K562 (cell line): ENCODE results near the gene FBXO22. TPM values are rescaled to one million over a fixed set of nuclear protein-coding genes. Genes with fewer than 3 reads are reported as not detected.
"Not testable (repeated sequence)": the region's sequence is repeated elsewhere in the genome, so short reads cannot be mapped to it uniquely, and the experiment has no call there.

Source experiments
- ATAC-seq: fragments of 200-7000 bp; cut with Tn5 transposase; 3 replicates; pipeline ENCODE4 v1.9.1; 2020; ENCODE audit warnings: moderate library complexity
- BruUV-seq: library from RNA; stranded (reverse); fragments of 400-500 nt; replicated peaks from 2 replicates; lab custom pipeline; 2021; lab: Mats Ljungman, UMichigan
- CTCF ChIA-PET: fragments of 300-600 bp; formaldehyde crosslinking; extraction: SDS; loops from one replicate; lab custom pipeline; 2021; ENCODE audit warnings: low intra/inter-chr PET ratio; lab: Yijun Ruan, JAX
- POLR2A ChIA-PET: fragments of 300-600, 350-650 bp; sonication (Branson Sonifier 250); formaldehyde crosslinking; extraction: SDS; loops from one replicate; lab custom pipeline; 2021; ENCODE audit warnings: antibody characterized with exemption, inconsistent platforms; lab: Yijun Ruan, JAX
- DNase-seq, 4 experiments: peaks; one replicate each; pipeline versions ENCODE4 v3.0.0 to v3.0.0-alpha.2; 2011 to 2018; ENCODE audit warnings: low spot score in 3 of 4, mixed read lengths in 3 of 4; ENCODE audit errors: extremely low read depth in 1 of 4
- FAIRE-seq: peaks from 2 replicates; lab custom pipeline; 2011; peaks lifted over from hg19 to GRCh38; lab: Jason Lieb, UNC
- H2AFZ ChIP-seq: 2 replicates; pipeline ENCODE4 v1.6.0; 2011; ENCODE audit warnings: low read depth, low read length, control low read depth, inconsistent platforms
- H3K27ac ChIP-seq: fragments of 200-600 bp; 3 replicates; pipeline ENCODE4 v1.8.0; 2011; ENCODE audit warnings: low read depth, mild to moderate bottlenecking, control low read depth, inconsistent platforms, low read length, moderate library complexity, mixed read lengths; ENCODE audit errors: extremely low read depth
- H3K27me3 ChIP-seq, 2 experiments: fragments of 300-600 bp in 1 of 2; 2 replicates in 1 of 2; 3 replicates in 1 of 2; pipeline versions ENCODE4 v1.6.0 to v1.8.0; 2011; ENCODE audit warnings: inconsistent platforms in 2 of 2, low read length in 2 of 2, mild to moderate bottlenecking in 1 of 2, mixed read lengths in 1 of 2, moderate library complexity in 1 of 2; ENCODE audit not compliant: control insufficient read depth in 2 of 2, insufficient read depth in 2 of 2
- H3K36me3 ChIP-seq: fragments of 300-600 bp; 3 replicates; pipeline ENCODE4 v1.8.0; 2011; ENCODE audit warnings: mild to moderate bottlenecking, low read length, inconsistent platforms; ENCODE audit not compliant: control insufficient read depth, insufficient read depth
- H3K4me1 ChIP-seq, 2 experiments: fragments of 200-600 bp in 1 of 2; replicated peaks in 1 of 2; 2 replicates in 1 of 2; 3 replicates in 1 of 2; pipeline versions ENCODE4 v1.5.1 to v1.8.0; 2011; ENCODE audit warnings: inconsistent platforms in 2 of 2, low read length in 2 of 2, mild to moderate bottlenecking in 1 of 2, mixed read lengths in 1 of 2, moderate library complexity in 1 of 2; ENCODE audit not compliant: control insufficient read depth in 2 of 2, insufficient read depth in 2 of 2
- H3K4me2 ChIP-seq: 2 replicates; pipeline ENCODE4 v1.6.1; 2011; ENCODE audit warnings: low read length, control low read depth, inconsistent platforms, mixed read lengths; ENCODE audit not compliant: insufficient read depth
- H3K4me3 ChIP-seq: fragments of 200-600 bp; sonication (generic), shearing (Covaris generic); 2 replicates; pipeline ENCODE4 v1.5.1; 2016; ENCODE audit warnings: control low read depth, inconsistent platforms
- H3K79me2 ChIP-seq: fragments of 200-600 bp; 3 replicates; pipeline ENCODE4 v1.8.0; 2011; ENCODE audit warnings: low read length, inconsistent platforms; ENCODE audit not compliant: control insufficient read depth, insufficient read depth
- H3K9ac ChIP-seq, 2 experiments: 2 replicates each; pipeline versions ENCODE4 v1.6.0 to v1.6.1; 2011; ENCODE audit warnings: low read depth in 2 of 2, low read length in 2 of 2, control low read depth in 1 of 2, inconsistent platforms in 1 of 2, mild to moderate bottlenecking in 1 of 2, mixed read lengths in 1 of 2; ENCODE audit not compliant: insufficient read depth in 1 of 2
- H3K9me1 ChIP-seq: one replicate; pipeline ENCODE4 v1.6.0; 2011; ENCODE audit warnings: inconsistent platforms, mild to moderate bottlenecking, low read length, moderate library complexity; ENCODE audit not compliant: control insufficient read depth, insufficient read depth
- H3K9me3 ChIP-seq: replicated peaks from 2 replicates; pipeline ENCODE4 v1.5.1; 2011; ENCODE audit warnings: low read depth, low read length, inconsistent platforms; ENCODE audit not compliant: control insufficient read depth, insufficient read depth
- H4K20me1 ChIP-seq: replicated peaks from 2 replicates; pipeline ENCODE4 v1.6.1; 2011; ENCODE audit warnings: low read length, inconsistent platforms, mixed read lengths; ENCODE audit not compliant: control insufficient read depth, insufficient read depth
- RAD21 ChIP-seq, 2 experiments: fragments of 250-450 bp in 1 of 2; fragments of 450-650 bp in 1 of 2; sonication (Bioruptor Pico) in 1 of 2; formaldehyde crosslinking in 1 of 2; IDR thresholded peaks in 1 of 2; conservative IDR thresholded peaks in 1 of 2; 2 replicates each; pipeline versions ENCODE4 v1.4.0 to v1.8.0; 2020 to 2022; ENCODE audit warnings: mild to moderate bottlenecking in 2 of 2, moderate library complexity in 1 of 2
- SNAPC5 ChIP-seq: fragments of 250-450 bp; sonication (Bioruptor Pico); IDR thresholded peaks from 2 replicates; pipeline ENCODE4 v1.8.0; 2021; ENCODE audit warnings: moderate library complexity, mild to moderate bottlenecking, inconsistent platforms
- ZBTB11 ChIP-seq, 3 experiments: fragments of 200-800 bp in 1 of 3; fragments of 250-450 bp in 1 of 3; fragments of 450-650 bp in 1 of 3; sonication (Bioruptor Pico) in 1 of 3; sonication (Bioruptor generic) in 1 of 3; formaldehyde crosslinking in 1 of 3; IDR thresholded peaks; 2 replicates each; pipeline versions ENCODE4 v1.6.1 to v1.8.0; 2016 to 2022; ENCODE audit warnings: mild to moderate bottlenecking in 2 of 3, missing genetic modification characterization in 2 of 3, missing compliant biosample characterization in 1 of 3, moderate library complexity in 1 of 3
- WGBS: fragments of 100-300 bp; shearing (Covaris generic); methylation state at CpG from one replicate; pipeline ENCODE4 v1.1.6; 2016; ENCODE audit warnings: low coverage, mixed read lengths; ENCODE audit not compliant: insufficient coverage; ENCODE audit errors: missing lambda C conversion rate; 5-methylcytosine and 5-hydroxymethylcytosine counted together
- in situ Hi-C: fragments of 300-500 bp; cut with MboI; formaldehyde crosslinking; loops from 4 replicates; pipeline ENCODE4 v1.15.0; 2018; ENCODE audit warnings: inconsistent platforms, mixed read lengths
- intact Hi-C: fragments of 100-400 bp; cut with micrococcal nuclease; formaldehyde crosslinking; loops from 2 replicates; pipeline ENCODE4 v1.14.2; 2022
- polyA plus RNA-seq, 8 experiments: library from polyadenylated mRNA; depleted of rRNA in 4 of 8; stranded (reverse) in 5 of 8; unstranded in 3 of 8; fragments of >200 nt; fragmentation: Nextera tagmentation in 2 of 8; fragmentation: Illumina TruSeq in 1 of 8; extraction: Ambion mirVana in 2 of 8; extraction: Trizol in 1 of 8; gene quantifications; 2 replicates each; pipeline versions ENCODE4 v1.2.1 to v1.2.3, GENCODE V29; 2011 to 2014; ENCODE audit warnings: inconsistent platforms in 1 of 8, missing spikeins in 1 of 8
- total RNA-seq, 7 experiments: library from RNA; depleted of rRNA in 6 of 7; stranded (reverse); fragments of >200 nt in 6 of 7; fragmentation: Illumina TruSeq in 2 of 7; extraction: Trizol in 2 of 7; gene quantifications; 2 replicates each; pipeline versions ENCODE4 v1.2.1 to v1.2.3, GENCODE V29; 2011 to 2021; ENCODE audit warnings: low replicate concordance in 1 of 7

FBXO22 gene
- total and polyA plus RNA-seq, 9 of the 15 experiments (the other 6 are each of a cell fraction or from before 2014, with no cell fraction given) = 24.4 to 99.4 (median 66.5) TPM

GRCh38 chr15:75976766-75977165, 73.1 kb downstream of the FBXO22 start:
- H3K27me3 ChIP-seq, in situ Hi-C loops, H3K4me3 ChIP-seq, H3K9me1 ChIP-seq, H3K4me1 ChIP-seq, H3K4me2 ChIP-seq, H3K36me3 ChIP-seq, ATAC-seq, H3K27ac ChIP-seq, H3K9ac ChIP-seq, H4K20me1 ChIP-seq, FAIRE-seq, H3K79me2 ChIP-seq, intact Hi-C loops, DNase-seq, BruUV-seq, H2AFZ ChIP-seq, CTCF ChIA-PET, H3K9me3 ChIP-seq: not testable (repeated sequence)
- WGBS = 4% methylated on average over 3 of the region's 3 CpGs
- POLR2A ChIA-PET = interaction anchor here (1.4 kb wide), 1 partner anchor 10 kb away, joined by 6 read pairs; no protein-coding TSS in a partner anchor

GRCh38 chr15:75981149-75981815, 77.6 kb downstream of the FBXO22 start:
- Histone ChIP-seq H2AFZ (no peak overlapping the region), H3K36me3 (no peaks in the 10 kb centered on the region), H4K20me1 (no peaks in the 10 kb centered on the region), H3K27ac (no peak overlapping the region), H3K9me3 (no peaks in the 10 kb centered on the region), H3K4me3 (no peak overlapping the region), H3K79me2 (no peaks in the 10 kb centered on the region), H3K4me2 (no peak overlapping the region), H3K9ac (no peak overlapping the region), H3K4me1 (no peaks in the 10 kb centered on the region), H3K27me3 (no peaks in the 10 kb centered on the region; a peak in 1 of 5 replicates), H3K9me1 (no peaks in the 10 kb centered on the region)
- DNase-seq (no peak), ATAC-seq (no peak), FAIRE-seq (no peak)
- in situ Hi-C loops = no loop called here
- WGBS = 0% methylated on average over 2 of the region's 2 CpGs
- ChIA-PET POLR2A (interaction anchor here (0.7 kb wide), 1 partner anchor 15 kb away, joined by 3 read pairs; no protein-coding TSS in a partner anchor), CTCF (no interaction called here)
- no peak for TF ChIP-seq RAD21 (CRISPR knock-in tag; conservative IDR thresholded peaks at IDR 0.05 in 1 of 2, IDR thresholded peaks at IDR 0.05 in 1 of 2)
- no peak for TF ChIP-seq SNAPC5
- no peak for TF ChIP-seq ZBTB11 (CRISPR knock-in tag; IDR thresholded peaks at IDR 0.05)
- intact Hi-C loops = no loop called here
- BruUV-seq = no TSS peak
